NT2/D1 (cell line): ENCODE measurements around the gene ARMC9.

ENCODE experiments used
- DNase-seq: peaks from one replicate; pipeline ENCODE4 v3.0.0-alpha.2; 2011; ENCODE audit warnings: low read depth, low spot score
- H3K27me3 ChIP-seq: 2 replicates; pipeline ENCODE4 v1.6.0; 2011; ENCODE audit warnings: mild to moderate bottlenecking; ENCODE audit not compliant: insufficient read length, insufficient read depth
- H3K36me3 ChIP-seq: 2 replicates; pipeline ENCODE4 v1.6.1; 2011; ENCODE audit warnings: mild to moderate bottlenecking, low read length, mixed read lengths; ENCODE audit not compliant: insufficient read depth, insufficient read length
- H3K4me1 ChIP-seq: 2 replicates; pipeline ENCODE4 v1.5.1; 2011; ENCODE audit not compliant: insufficient read depth, insufficient read length
- H3K4me3 ChIP-seq: 2 replicates; pipeline ENCODE4 v1.5.1; 2011; ENCODE audit warnings: low read depth; ENCODE audit not compliant: insufficient read length
- H3K9ac ChIP-seq: 2 replicates; pipeline ENCODE4 v1.6.0; 2011; ENCODE audit warnings: low read depth; ENCODE audit not compliant: insufficient read length
- H3K9me3 ChIP-seq: 2 replicates; pipeline ENCODE4 v1.5.1; 2011; ENCODE audit warnings: mild to moderate bottlenecking, low read length; ENCODE audit not compliant: insufficient read depth
- SUZ12 ChIP-seq: IDR thresholded peaks from 2 replicates; pipeline ENCODE4 v1.6.1; 2011; ENCODE audit not compliant: insufficient read length, insufficient read depth; ENCODE audit errors: extremely low read depth
- YY1 ChIP-seq: IDR thresholded peaks from 2 replicates; pipeline ENCODE4 v1.6.1; 2011; ENCODE audit not compliant: insufficient read length, insufficient read depth
- ZNF274 ChIP-seq: IDR thresholded peaks from 2 replicates; pipeline ENCODE4 v1.6.1; 2011; ENCODE audit warnings: mild to moderate bottlenecking, low read depth, low read length

ARMC9 gene

DNA sequence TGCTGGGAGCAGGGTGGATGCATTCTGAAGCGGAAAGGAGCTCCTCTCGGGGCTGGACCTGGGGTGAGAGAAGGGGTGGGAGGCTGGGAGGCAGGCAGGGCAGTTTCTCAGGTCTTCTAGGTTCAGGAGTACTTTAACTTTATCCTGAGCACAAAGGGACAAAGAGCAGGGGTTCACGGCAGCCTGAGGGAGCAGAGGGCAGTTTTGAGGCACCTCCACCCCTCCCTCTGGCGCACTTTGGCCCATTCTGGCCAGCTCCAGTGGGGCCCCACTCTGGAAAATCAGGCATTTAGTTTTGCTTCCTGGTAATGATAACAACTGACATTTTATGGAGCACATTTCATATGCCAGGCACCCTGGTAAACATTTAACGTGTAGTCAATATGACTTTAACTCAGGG, 211.3 kb downstream of the ARMC9 start:
- TF ChIP-seq YY1 = no peak
- TF ChIP-seq ZNF274 = no peak
- TF ChIP-seq SUZ12 = no peak
- DNase-seq = no peak
- no peak overlapping the region for H3K9ac ChIP-seq

DNA sequence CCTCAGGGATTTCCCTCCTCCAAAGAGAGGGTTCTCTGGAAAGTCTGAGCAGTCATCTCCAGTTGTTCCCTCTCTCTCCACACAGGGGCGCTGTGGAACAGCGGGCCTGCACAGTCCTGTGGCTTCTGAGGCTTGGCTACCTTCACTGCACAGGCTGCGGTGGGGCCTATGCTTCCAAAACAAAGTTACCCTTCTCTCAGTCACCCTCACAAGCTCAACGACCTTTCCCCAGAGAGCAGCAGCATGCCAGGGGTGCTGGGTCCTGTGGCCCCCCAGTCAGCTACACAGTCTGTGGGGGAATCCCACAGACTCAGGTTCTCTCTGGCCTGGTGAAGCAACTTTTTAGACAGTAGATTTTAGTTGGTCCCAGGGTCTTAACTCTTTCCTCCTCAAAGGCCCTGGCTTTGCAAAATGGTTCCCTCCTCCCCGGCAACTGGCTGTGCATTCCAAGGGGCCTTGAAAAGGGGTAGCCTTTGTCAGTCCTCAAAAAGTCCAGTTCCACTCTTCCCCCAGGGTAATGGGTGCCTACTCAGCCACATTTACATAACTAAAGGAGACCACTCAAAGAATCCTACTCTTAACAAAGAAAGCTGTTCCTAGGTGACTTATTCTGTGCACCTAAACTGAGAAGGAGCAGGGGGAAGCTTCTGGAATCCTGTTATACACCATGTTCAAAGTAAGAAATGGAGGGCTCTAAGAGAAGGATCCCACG, 212.0 kb downstream of the ARMC9 start:
- Histone ChIP-seq H3K4me3 (no peak overlapping the region), H3K9me3 (peaks cover 30% of the 10 kb centered on the region), H3K27me3 (no peaks in the 10 kb centered on the region), H3K4me1 (peaks cover 6% of the 10 kb centered on the region), H3K36me3 (no peaks in the 10 kb centered on the region), H3K9ac (peak overlapping the region; percentile 52)
- TF ChIP-seq ZNF274 (no peak), SUZ12 (no peak), YY1 (peak; percentile 35)
- peak; percentile 97 for DNase-seq

More for the DNA sequence above, 211.3 kb downstream of the ARMC9 start:
- Histone ChIP-seq H3K4me3 (no peak overlapping the region), H3K9me3 (peaks cover 30% of the 10 kb centered on the region), H3K27me3 (no peaks in the 10 kb centered on the region), H3K4me1 (peaks cover 9% of the 10 kb centered on the region), H3K36me3 (no peaks in the 10 kb centered on the region)

DNA sequence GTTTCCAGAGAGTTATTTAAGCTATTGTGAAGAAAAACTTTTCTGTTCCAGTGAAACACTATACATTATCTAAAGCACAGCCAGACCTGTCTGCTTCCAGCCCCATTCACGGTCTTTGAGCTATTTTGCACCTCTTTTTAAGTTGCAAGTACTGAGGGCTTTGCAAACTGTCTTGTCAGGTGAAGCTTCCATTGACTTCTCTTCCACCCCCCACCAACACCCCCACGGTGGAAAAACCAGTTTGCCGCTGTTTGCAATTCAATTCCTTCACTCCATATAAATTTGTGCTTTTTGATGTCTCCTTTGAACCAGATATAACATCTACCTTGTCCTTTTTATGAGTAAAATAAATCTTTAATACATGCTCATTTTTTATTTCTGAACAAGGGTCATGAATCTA, 212.8 kb downstream of the ARMC9 start:
- Histone ChIP-seq H3K27me3 (no peaks in the 10 kb centered on the region), H3K36me3 (no peaks in the 10 kb centered on the region), H3K9ac (no peak overlapping the region), H3K4me1 (peaks cover 6% of the 10 kb centered on the region), H3K4me3 (no peak overlapping the region), H3K9me3 (peaks cover 30% of the 10 kb centered on the region)
- TF ChIP-seq YY1 = no peak
- TF ChIP-seq SUZ12 = no peak
- no peak for TF ChIP-seq ZNF274
- no peak for DNase-seq

DNA sequence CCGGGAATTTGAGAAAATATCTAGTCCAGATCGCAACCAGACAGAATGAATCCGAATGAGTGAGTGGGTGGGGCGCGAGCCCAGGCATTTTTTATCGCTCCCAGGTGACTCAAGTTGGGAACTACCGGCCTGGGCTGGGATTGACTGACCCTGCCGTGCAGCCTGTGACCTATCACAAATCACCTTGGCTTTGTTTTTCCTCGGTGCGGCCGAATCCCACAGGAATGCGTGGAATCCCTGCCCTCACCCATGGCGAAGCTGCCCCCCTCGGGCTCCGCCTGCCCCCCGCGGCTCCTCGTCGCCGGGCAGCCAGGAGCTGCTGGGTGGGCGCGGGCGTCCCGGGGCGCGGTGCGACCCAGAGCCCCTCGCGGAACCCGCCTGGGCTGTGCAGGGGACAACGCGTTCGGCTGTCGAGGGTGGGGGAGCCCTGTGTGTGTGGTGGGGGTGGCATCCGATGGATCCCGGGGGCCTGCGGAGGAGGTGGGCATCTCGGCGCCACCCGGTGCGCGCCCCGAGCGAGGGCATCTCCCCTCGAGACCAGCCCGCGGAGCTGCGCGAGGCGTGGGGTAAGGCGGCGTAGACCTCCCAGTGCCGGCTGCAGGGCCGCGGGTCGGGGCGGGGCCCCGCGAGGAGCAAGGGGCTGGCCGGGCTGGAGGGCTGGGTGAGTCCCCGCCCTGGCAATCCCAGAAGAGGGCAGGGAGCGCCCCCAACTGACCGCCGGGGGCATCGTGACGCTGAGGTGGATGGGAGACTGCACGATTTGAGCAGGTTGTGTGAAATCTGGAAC, 213.6 kb downstream of the ARMC9 start:
- peak overlapping the region; percentile 78 for H3K9ac ChIP-seq
- no peaks in the 10 kb centered on the region for H3K36me3 ChIP-seq
- peaks cover 6% of the 10 kb centered on the region for H3K4me1 ChIP-seq
- TF ChIP-seq SUZ12 (no peak), ZNF274 (no peak), YY1 (no peak)
- H3K27me3 ChIP-seq = no peaks in the 10 kb centered on the region
- peaks cover 30% of the 10 kb centered on the region for H3K9me3 ChIP-seq
- DNase-seq = peak; percentile 89
- H3K4me3 ChIP-seq = peak overlapping the region; percentile 44

DNA sequence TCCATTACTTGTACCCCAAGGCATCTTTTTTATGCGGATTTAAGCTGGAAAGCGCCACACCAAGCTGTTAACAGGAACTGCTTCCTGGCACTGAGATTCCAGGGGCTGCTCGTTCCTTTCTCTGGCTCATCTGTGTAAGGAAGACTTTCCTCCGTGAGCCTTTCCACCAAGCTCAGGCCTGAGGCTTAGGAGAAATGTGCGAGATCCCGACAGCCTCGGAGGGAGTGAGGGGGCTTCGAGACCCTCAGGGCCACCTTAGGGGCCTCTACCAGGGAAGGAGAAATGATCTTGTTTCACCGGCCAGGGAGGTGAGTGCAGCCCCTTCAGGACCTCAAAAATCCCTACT, 214.2 kb downstream of the ARMC9 start:
- TF ChIP-seq ZNF274 (no peak), SUZ12 (no peak), YY1 (no peak)
- Histone ChIP-seq H3K4me3 (peak overlapping the region; percentile 44), H3K27me3 (no peaks in the 10 kb centered on the region), H3K36me3 (no peaks in the 10 kb centered on the region), H3K4me1 (peaks cover 6% of the 10 kb centered on the region), H3K9me3 (peaks cover 28% of the 10 kb centered on the region), H3K9ac (peak overlapping the region; percentile 68)
- no peak for DNase-seq

DNA sequence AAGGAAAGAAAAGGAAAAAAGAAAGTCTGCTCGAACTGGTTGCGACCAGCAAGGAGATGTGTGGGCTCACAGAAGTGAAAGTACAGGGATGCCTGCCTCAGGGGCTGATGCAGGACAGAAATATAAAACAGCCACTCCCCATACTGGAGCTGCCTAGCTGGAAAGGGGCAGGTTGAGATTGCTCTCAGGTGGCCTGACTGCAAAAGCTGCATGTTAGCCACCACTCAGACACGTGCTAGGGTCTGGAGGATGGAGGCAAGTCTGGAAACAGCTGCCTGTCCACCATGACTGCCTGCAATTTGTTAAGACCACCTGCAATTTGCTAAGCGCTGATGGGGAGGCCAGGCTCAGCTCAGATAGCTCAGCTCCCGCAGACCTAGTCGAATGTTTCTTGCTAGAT, 215.0 kb downstream of the ARMC9 start:
- TF ChIP-seq YY1 (no peak), SUZ12 (no peak), ZNF274 (no peak)
- no peaks in the 10 kb centered on the region for H3K27me3 ChIP-seq
- no peaks in the 10 kb centered on the region for H3K36me3 ChIP-seq
- H3K4me3 ChIP-seq = no peak overlapping the region
- H3K9me3 ChIP-seq = peaks cover 19% of the 10 kb centered on the region
- no peak for DNase-seq
- H3K9ac ChIP-seq = no peak overlapping the region
- peaks cover 6% of the 10 kb centered on the region for H3K4me1 ChIP-seq

DNA sequence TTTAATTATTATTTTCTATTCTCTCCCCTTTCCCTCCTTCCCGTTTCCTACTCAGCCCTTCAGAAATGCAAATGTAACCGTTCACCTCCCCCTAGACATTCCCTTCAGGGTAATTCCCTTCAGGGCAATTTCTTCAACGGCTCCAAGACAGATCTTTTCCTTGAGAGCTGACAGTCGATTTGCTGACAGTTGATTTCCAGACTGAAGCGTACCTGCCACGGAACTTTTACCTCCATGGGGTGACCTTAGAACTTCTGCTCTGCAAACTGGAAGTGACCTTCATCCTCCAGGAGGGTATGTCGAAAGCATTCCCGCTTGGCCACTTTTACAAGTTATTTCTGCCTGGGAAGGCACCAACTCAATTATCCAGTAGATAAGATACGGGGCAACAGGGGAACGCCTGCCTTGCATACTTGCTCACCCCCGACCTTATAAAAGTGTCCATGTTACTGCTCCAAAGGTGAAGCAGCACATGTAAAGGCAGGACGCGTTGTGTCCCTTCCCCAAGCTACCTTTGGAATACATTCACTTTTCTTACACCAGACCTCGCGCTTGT, 215.6 kb downstream of the ARMC9 start:
- no peak for DNase-seq
- Histone ChIP-seq H3K36me3 (no peaks in the 10 kb centered on the region), H3K4me1 (peaks cover 6% of the 10 kb centered on the region), H3K9ac (no peak overlapping the region), H3K9me3 (peaks cover 14% of the 10 kb centered on the region), H3K4me3 (no peak overlapping the region), H3K27me3 (no peaks in the 10 kb centered on the region)
- TF ChIP-seq YY1 (no peak), SUZ12 (no peak), ZNF274 (no peak)
